IMR-90 (cell line): ENCODE measurements around the gene MEDAG. TPM values are rescaled to one million over a fixed set of nuclear protein-coding genes. Genes with fewer than 3 reads are reported as not detected.

Source experiments
- ATAC-seq: fragments of 200-7000 bp; cut with Tn5 transposase; 2 replicates; pipeline ENCODE4 v1.9.1; 2020; ENCODE audit warnings: low read depth, mild to moderate bottlenecking, moderate library complexity
- BruUV-seq: library from RNA; stranded (reverse); fragments of 400-500 nt; replicated peaks from 2 replicates; lab custom pipeline; 2021; lab: Mats Ljungman, UMichigan
- CTCF ChIA-PET: fragments of 300-600 bp; formaldehyde crosslinking; extraction: SDS; loops from one replicate; lab custom pipeline; 2021; ENCODE audit warnings: antibody characterized with exemption; lab: Yijun Ruan, JAX
- POLR2A ChIA-PET: fragments of 300-600 bp; sonication (Branson Sonifier 250); formaldehyde crosslinking; loops from one replicate; lab custom pipeline; 2022; ENCODE audit warnings: antibody characterized with exemption; ENCODE audit not compliant: unreplicated experiment; lab: Charles Lee
- DNase-seq: peaks from one replicate; pipeline ENCODE4 v3.0.0; 2013
- H2AFZ ChIP-seq: replicated peaks from 2 replicates; pipeline ENCODE3; 2013; ENCODE audit warnings: low read length, mild to moderate bottlenecking; ENCODE audit not compliant: poor library complexity
- H2AK5ac ChIP-seq: 2 replicates; pipeline ENCODE4 v1.6.1; 2013; ENCODE audit warnings: low read depth, low read length, inconsistent platforms
- H2AK9ac ChIP-seq: replicated peaks from 2 replicates; pipeline ENCODE3; 2013; ENCODE audit warnings: mild to moderate bottlenecking, low read depth, low read length, moderate library complexity; ENCODE audit not compliant: poor library complexity
- H2BK120ac ChIP-seq: 2 replicates; pipeline ENCODE4 v1.6.1; 2013; ENCODE audit warnings: low read depth, low read length, inconsistent platforms
- H2BK15ac ChIP-seq: 3 replicates; pipeline ENCODE4 v1.6.1; 2013; ENCODE audit warnings: low read depth, low read length, inconsistent platforms
- H2BK20ac ChIP-seq: 2 replicates; pipeline ENCODE4 v1.6.1; 2013; ENCODE audit warnings: low read depth, mild to moderate bottlenecking, inconsistent platforms, low read length, moderate library complexity
- H2BK5ac ChIP-seq: 2 replicates; pipeline ENCODE4 v1.6.1; 2013; ENCODE audit warnings: mild to moderate bottlenecking, low read depth, low read length, inconsistent platforms; ENCODE audit not compliant: poor library complexity, severe bottlenecking
- H3K14ac ChIP-seq: replicated peaks from 2 replicates; pipeline ENCODE4 v1.6.1; 2013; ENCODE audit warnings: low read depth, low read length, inconsistent platforms
- H3K18ac ChIP-seq: 2 replicates; pipeline ENCODE4 v1.6.1; 2013; ENCODE audit warnings: low read depth, low read length, control low read depth
- H3K23ac ChIP-seq: 2 replicates; pipeline ENCODE4 v1.6.1; 2013; ENCODE audit warnings: low read depth, low read length, inconsistent platforms
- H3K27ac ChIP-seq: 2 replicates; pipeline ENCODE4 v1.5.1; 2013; ENCODE audit warnings: mild to moderate bottlenecking, control low read depth, low read length; ENCODE audit not compliant: insufficient read depth
- H3K27me3 ChIP-seq: 2 replicates; pipeline ENCODE4 v1.6.1; 2013; ENCODE audit warnings: low read length; ENCODE audit not compliant: control insufficient read depth, insufficient read depth
- H3K36me3 ChIP-seq: 2 replicates; pipeline ENCODE4 v1.6.1; 2013; ENCODE audit warnings: low read length, mixed read lengths; ENCODE audit not compliant: control insufficient read depth, insufficient read depth
- H3K4ac ChIP-seq: 2 replicates; pipeline ENCODE4 v1.6.1; 2013; ENCODE audit warnings: low read depth, low read length, inconsistent platforms
- H3K4me1 ChIP-seq: 2 replicates; pipeline ENCODE4 v1.6.1; 2013; ENCODE audit warnings: low read length, mixed read lengths; ENCODE audit not compliant: control insufficient read depth, insufficient read depth
- H3K4me2 ChIP-seq: 2 replicates; pipeline ENCODE4 v1.6.1; 2013; ENCODE audit warnings: low read depth, mild to moderate bottlenecking, control low read depth, low read length, moderate library complexity
- H3K4me3 ChIP-seq: 2 replicates; pipeline ENCODE4 v1.5.1; 2013; ENCODE audit warnings: low read depth, mild to moderate bottlenecking, control low read depth, low read length, moderate library complexity; ENCODE audit not compliant: insufficient read depth
- H3K56ac ChIP-seq: 2 replicates; pipeline ENCODE4 v1.6.1; 2013; ENCODE audit warnings: low read length, inconsistent platforms; ENCODE audit not compliant: insufficient read depth; ENCODE audit errors: extremely low read depth
- H3K79me1 ChIP-seq, 2 experiments: 2 replicates each; pipeline ENCODE4 v1.6.1; 2013; ENCODE audit warnings: low read length in 2 of 2, inconsistent platforms in 1 of 2, low read depth in 1 of 2
- H3K9ac ChIP-seq: 2 replicates; pipeline ENCODE4 v1.6.1; 2013; ENCODE audit warnings: low read depth, low read length, control low read depth
- H3K9me1 ChIP-seq: 2 replicates; pipeline ENCODE4 v1.6.1; 2013; ENCODE audit warnings: low read length, inconsistent platforms; ENCODE audit not compliant: insufficient read depth
- H3K9me3 ChIP-seq: 2 replicates; pipeline ENCODE4 v1.6.1; 2013; ENCODE audit warnings: low read length; ENCODE audit not compliant: control insufficient read depth, insufficient read depth
- H4K20me1 ChIP-seq: 2 replicates; pipeline ENCODE4 v1.6.1; 2013; ENCODE audit warnings: low read length, inconsistent platforms; ENCODE audit not compliant: insufficient read depth
- H4K5ac ChIP-seq: 2 replicates; pipeline ENCODE4 v1.6.1; 2013; ENCODE audit warnings: mild to moderate bottlenecking, low read depth, low read length, control low read depth
- H4K8ac ChIP-seq, 2 experiments: 2 replicates each; pipeline ENCODE4 v1.6.1; 2013; ENCODE audit warnings: low read depth in 2 of 2, low read length in 2 of 2, control low read depth in 1 of 2, inconsistent platforms in 1 of 2
- H4K91ac ChIP-seq: 2 replicates; pipeline ENCODE4 v1.6.1; 2013; ENCODE audit warnings: low read depth, low read length, inconsistent platforms; ENCODE audit not compliant: insufficient read depth
- BHLHE40 ChIP-seq: fragments of 150-350 bp; IDR thresholded peaks from 2 replicates; pipeline ENCODE4 v1.6.1; 2016; ENCODE audit warnings: mild to moderate bottlenecking, low read depth, low read length
- CEBPB ChIP-seq: IDR thresholded peaks from 2 replicates; pipeline ENCODE4 v1.6.1; 2012; ENCODE audit warnings: low read depth, low read length, improper control_type of control experiment
- CHD1 ChIP-seq: IDR thresholded peaks from 2 replicates; pipeline ENCODE4 v1.6.1; 2012; ENCODE audit warnings: low read depth, low read length, improper control_type of control experiment
- CTCF ChIP-seq: conservative IDR thresholded peaks from 2 replicates; pipeline ENCODE4 v1.5.1; 2012; ENCODE audit warnings: mild to moderate bottlenecking, low read depth, low read length, improper control_type of control experiment
- ELK1 ChIP-seq: fragments of 150-350 bp; IDR thresholded peaks from 2 replicates; pipeline ENCODE4 v1.6.1; 2016; ENCODE audit warnings: low read depth, mild to moderate bottlenecking, low read length, moderate library complexity, borderline replicate concordance
- FOS ChIP-seq: fragments of 150-350 bp; IDR thresholded peaks from 2 replicates; pipeline ENCODE4 v1.6.1; 2016; ENCODE audit warnings: low read depth, low read length
- MAFK ChIP-seq: IDR thresholded peaks from 2 replicates; pipeline ENCODE4 v1.6.1; 2012; ENCODE audit warnings: low read depth, low read length, improper control_type of control experiment
- MAZ ChIP-seq: IDR thresholded peaks from 2 replicates; pipeline ENCODE4 v1.6.1; 2012; ENCODE audit warnings: low read depth, mild to moderate bottlenecking, low read length, improper control_type of control experiment, moderate library complexity, borderline replicate concordance
- MXI1 ChIP-seq: IDR thresholded peaks from 2 replicates; pipeline ENCODE4 v1.6.1; 2012; ENCODE audit warnings: low read depth, mild to moderate bottlenecking, low read length, moderate library complexity, borderline replicate concordance
- NFE2L2 ChIP-seq: fragments of 150-350 bp; IDR thresholded peaks from 2 replicates; pipeline ENCODE4 v1.6.1; 2016; ENCODE audit warnings: low read depth, mild to moderate bottlenecking, low read length
- POLR2A ChIP-seq: IDR thresholded peaks from 2 replicates; pipeline ENCODE4 v1.6.1; 2012; ENCODE audit warnings: mild to moderate bottlenecking, low read depth, low read length
- RAD21 ChIP-seq: IDR thresholded peaks from 2 replicates; pipeline ENCODE4 v1.6.1; 2012; ENCODE audit warnings: low read length, improper control_type of control experiment
- RCOR1 ChIP-seq: IDR thresholded peaks from 2 replicates; pipeline ENCODE4 v1.6.1; 2012; ENCODE audit warnings: mild to moderate bottlenecking, low read length, improper control_type of control experiment; ENCODE audit not compliant: insufficient replicate concordance
- RFX5 ChIP-seq: IDR thresholded peaks from 2 replicates; pipeline ENCODE4 v1.8.0; 2012; ENCODE audit warnings: low read depth, mild to moderate bottlenecking, low read length, moderate library complexity
- SMC3 ChIP-seq: fragments of 150-350 bp; IDR thresholded peaks from 2 replicates; pipeline ENCODE4 v1.6.1; 2016; ENCODE audit warnings: low read depth, mild to moderate bottlenecking, antibody characterized with exemption, low read length, moderate library complexity
- WGBS, 2 experiments: methylation state at CpG; one replicate each; pipeline versions ENCODE4 v1.1.5 to v1.1.7; 2013; ENCODE audit warnings: missing lambda C conversion rate in 2 of 2; ENCODE audit not compliant: insufficient read length in 1 of 2; ENCODE audit errors: extremely low coverage in 2 of 2; 5-methylcytosine and 5-hydroxymethylcytosine counted together
- dilution Hi-C: fragments of 300-500 bp; cut with HindIII; formaldehyde crosslinking; loops from one replicate; pipeline ENCODE4 v1.14.3; 2018; ENCODE audit warnings: low sequenced_read_pairs; ENCODE audit not compliant: unreplicated experiment
- in situ Hi-C: fragments of 300-500 bp; cut with MboI; formaldehyde crosslinking; loops from 3 replicates; pipeline ENCODE4 v1.14.3; 2019; ENCODE audit warnings: low sequenced_read_pairs, inconsistent platforms, mixed read lengths
- intact Hi-C: fragments of 100-400 bp; cut with micrococcal nuclease; formaldehyde crosslinking; loops from 2 replicates; pipeline ENCODE4 v1.10.0; 2022
- polyA plus RNA-seq, 3 experiments: library from polyadenylated mRNA; depleted of rRNA; stranded (reverse); fragments of >200 nt; gene quantifications; 2 replicates each; pipeline ENCODE4 v1.2.3, GENCODE V29; 2012; ENCODE audit warnings: low replicate concordance in 1 of 3
- total RNA-seq: library from RNA; depleted of rRNA; stranded (reverse); fragments of >200 nt; gene quantifications from 2 replicates; pipeline ENCODE4 v1.2.3, GENCODE V29; 2012

The MEDAG gene
- total and polyA plus RNA-seq, 2 of the 4 experiments (the other 2 are of a cell fraction) = 0.32 to 0.36 TPM

- Histone ChIP-seq H3K4me1 (peaks cover 38% of the 10 kb centered on the region), H2BK20ac (peak overlapping the region; percentile 77), H2BK120ac (peak overlapping the region; percentile 75), H4K8ac (peak overlapping the region; percentile 10 to 88), H3K56ac (peak overlapping the region; percentile 39; the same call in 1 of the 2 replicates), H4K20me1 (no peaks in the 10 kb centered on the region), H3K4me2 (no peak overlapping the region), H3K9ac (no peak overlapping the region), H2AK5ac (peak overlapping the region; percentile 85), H3K27me3 (no peaks in the 10 kb centered on the region), H2BK5ac (peak overlapping the region; percentile 82), H4K91ac (peak overlapping the region; percentile 90), H3K9me3 (no peaks in the 10 kb centered on the region), H3K23ac (no peak overlapping the region), H2AK9ac (peak overlapping the region; percentile 59), H2AFZ (peak overlapping the region; percentile 38), H3K79me1 (peaks cover 6 to 19% of the 10 kb centered on the region in 2 experiments; a peak in 3 of 4 replicates), H3K14ac (peak overlapping the region; percentile 53), H3K4me3 (no peak overlapping the region), H3K4ac (peak overlapping the region; percentile 69), H2BK15ac (peak overlapping the region; percentile 95; the same call in 2 of the 3 replicates), H4K5ac (peak overlapping the region; percentile 87), H3K27ac (peak overlapping the region; percentile 89), H3K36me3 (no peaks in the 10 kb centered on the region), H3K9me1 (peaks cover 12% of the 10 kb centered on the region), H3K18ac (peak overlapping the region; percentile 83)
- CTCF ChIA-PET = no interaction called here
- DNase-seq (peak; percentile 19), ATAC-seq (no peak)
- dilution Hi-C loops (no loop called here), intact Hi-C loops (no loop called here), in situ Hi-C loops (no loop called here)
- POLR2A ChIA-PET = interaction anchor here (0.6 kb wide), 1 partner anchor 8 kb away, joined by 3 read pairs; no protein-coding TSS in a partner anchor
- no CpG with 5 or more reads among the region's 5 CpGs for WGBS, 2 experiments
- no TSS peak for BruUV-seq
- TF ChIP-seq FOS (no peak), CHD1 (no peak), CEBPB (no peak), NFE2L2 (peak; percentile 93), RFX5 (no peak), SMC3 (no peak), RCOR1 (no peak), ELK1 (no peak), MXI1 (no peak), RAD21 (no peak), BHLHE40 (no peak), MAFK (0 out of 2 replicates have a peak, but pooled peaks have one; percentile 2), POLR2A (no peak), CTCF (no peak), MAZ (no peak)
Measured at GRCh38 chr13:30873499-30873898, 32.6 kb upstream of the MEDAG start.
